Thoracic aorta (tissue), 2 donors: ENCODE results near the gene SLFN11. TPM values are rescaled to one million over a fixed set of nuclear protein-coding genes. Genes with fewer than 3 reads are reported as not detected.
"Not testable (repeated sequence)": the region's sequence is repeated elsewhere in the genome, so short reads cannot be mapped to it uniquely, and the experiment has no call there.

ENCODE experiments used
- ATAC-seq: fragments of 150-250 bp; one replicate; pipeline ENCODE4 v1.8.0; 2017; ENCODE audit warnings: low read depth; ENCODE audit not compliant: insufficient number of reproducible peaks, low FRiP score
- DNase-seq: peaks from one replicate; pipeline ENCODE4 v3.0.0-alpha.2; 2020; ENCODE audit warnings: low spot score
- H3K27ac ChIP-seq, 2 donors: fragments of 200-600 bp; sonication (generic); 1 replicate in 1 of 2; 2 replicates in 1 of 2; pipeline ENCODE4 v1.5.1; 2016; ENCODE audit warnings: mild to moderate bottlenecking in 2 of 2, moderate library complexity in 2 of 2
- H3K27me3 ChIP-seq: fragments of 200-600 bp; sonication (generic); replicated peaks from 2 replicates; pipeline ENCODE4 v1.6.0; 2016; ENCODE audit warnings: mild to moderate bottlenecking; ENCODE audit not compliant: insufficient read depth
- H3K36me3 ChIP-seq: fragments of 200-600 bp; sonication (generic); one replicate; pipeline ENCODE4 v1.5.1; 2016
- H3K4me1 ChIP-seq, 2 donors: fragments of 200-600 bp; sonication (generic); 1 replicate in 1 of 2; 2 replicates in 1 of 2; pipeline versions ENCODE4 v1.5.1 to v1.6.0; 2016; ENCODE audit warnings: low read depth in 2 of 2, mild to moderate bottlenecking in 1 of 2; ENCODE audit not compliant: control insufficient read depth in 1 of 2
- H3K4me3 ChIP-seq: fragments of 200-600 bp; sonication (generic); 2 replicates; pipeline ENCODE4 v1.5.1; 2016; ENCODE audit warnings: mild to moderate bottlenecking
- H3K9me3 ChIP-seq: fragments of 200-600 bp; sonication (generic); 2 replicates; pipeline ENCODE4 v1.5.1; 2016
- CTCF ChIP-seq: fragments of 200-600 bp; sonication (generic); IDR thresholded peaks from one replicate; pipeline ENCODE4 v1.5.1; 2019; ENCODE audit warnings: antibody characterized with exemption
- total RNA-seq, 2 donors: library from RNA; depleted of rRNA; stranded (reverse); fragments of >200 nt; gene quantifications; one replicate each; pipeline versions ENCODE4 v1.1.0 to v1.2.3, GENCODE V29; 2016

The SLFN11 gene
- total RNA-seq, 2 donors from 2014 or later, result 53.5 to 87.1 TPM

DNA sequence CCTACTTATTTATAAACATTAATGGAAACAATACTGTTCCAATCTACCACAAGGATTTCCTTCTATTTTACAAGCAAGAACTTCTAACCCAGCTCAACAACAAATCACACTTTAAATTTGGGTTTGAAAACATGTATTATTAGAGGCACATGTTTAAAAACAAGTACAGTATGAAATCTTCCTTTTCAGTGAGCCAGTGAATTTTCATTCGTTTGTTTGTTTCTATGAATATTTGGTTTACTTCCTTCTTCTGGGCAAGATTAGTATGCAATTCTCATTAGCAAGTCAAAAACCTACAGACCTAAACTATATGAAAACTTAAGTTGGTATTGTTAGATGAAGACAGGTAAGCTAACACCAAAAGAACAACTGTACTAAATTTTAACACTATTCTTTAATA lies 33.1 kb upstream of the SLFN11 start:
- no peaks in the 10 kb centered on the region for H3K9me3 ChIP-seq
- no peak overlapping the region for H3K27ac ChIP-seq
- no peaks in the 10 kb centered on the region for H3K27me3 ChIP-seq
- no peaks in the 10 kb centered on the region for H3K4me1 ChIP-seq
- DNase-seq (no peak), ATAC-seq (no peak)
- H3K4me3 ChIP-seq, result no peak overlapping the region
- TF ChIP-seq CTCF, result no peak
- H3K36me3 ChIP-seq, result peaks cover 23% of the 10 kb centered on the region

- Histone ChIP-seq H3K4me3 (no peak overlapping the region), H3K27ac (no peak overlapping the region), H3K36me3 (peaks cover 7% of the 10 kb centered on the region), H3K4me1 (no peaks in the 10 kb centered on the region), H3K9me3 (no peaks in the 10 kb centered on the region), H3K27me3 (no peaks in the 10 kb centered on the region)
- TF ChIP-seq CTCF, result no peak
- no peak for ATAC-seq
- no peak for DNase-seq
Measured at GRCh38 chr17:35404360-35404759, 30.9 kb upstream of the SLFN11 start.

DNA sequence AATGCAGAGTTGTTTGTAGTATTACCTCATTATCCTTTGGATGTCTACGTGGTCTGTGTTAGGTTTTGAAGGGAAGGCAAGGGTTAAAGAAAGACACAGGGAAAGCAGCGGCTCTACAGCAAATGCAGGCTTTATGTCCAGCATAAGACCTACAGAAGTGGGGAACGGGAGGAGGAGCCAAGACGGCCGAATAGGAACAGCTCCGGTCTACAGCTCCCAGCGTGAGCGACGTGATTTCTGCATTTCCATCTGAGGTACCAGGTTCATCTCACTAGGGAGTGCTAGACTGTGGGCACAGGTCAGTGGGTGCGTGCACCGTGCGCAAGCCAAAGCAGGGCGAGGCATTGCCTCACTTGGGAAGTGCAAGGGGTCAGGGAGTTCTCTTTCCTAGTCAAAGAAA lies 20.4 kb upstream of the SLFN11 start:
- H3K4me3 ChIP-seq, H3K27ac ChIP-seq, H3K9me3 ChIP-seq, H3K27me3 ChIP-seq, H3K4me1 ChIP-seq, DNase-seq, H3K36me3 ChIP-seq, ATAC-seq: not testable (repeated sequence)

DNA sequence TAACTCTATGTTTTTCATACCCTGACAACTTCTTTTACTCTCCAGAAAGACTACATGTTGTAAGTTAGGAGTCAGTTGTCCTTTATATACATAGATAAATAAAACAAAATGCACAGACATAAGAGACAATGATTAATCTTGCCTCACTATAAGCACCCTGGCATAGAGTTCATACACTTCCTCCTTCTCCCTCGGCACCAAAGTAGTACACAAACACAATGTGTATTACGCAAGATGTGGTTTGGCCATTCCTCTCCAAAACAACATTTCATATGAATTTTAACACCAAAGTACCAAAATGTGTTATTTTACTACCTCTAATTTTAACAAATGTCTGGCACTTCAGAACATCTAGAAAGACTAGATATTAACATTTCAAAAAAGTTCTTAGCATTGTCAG lies 17.2 kb upstream of the SLFN11 start:
- no peak for TF ChIP-seq CTCF
- Histone ChIP-seq H3K27me3 (no peaks in the 10 kb centered on the region), H3K36me3 (no peaks in the 10 kb centered on the region), H3K27ac (no peak overlapping the region), H3K4me3 (no peak overlapping the region), H3K9me3 (peaks cover 4% of the 10 kb centered on the region), H3K4me1 (no peaks in the 10 kb centered on the region)
- ATAC-seq (no peak), DNase-seq (no peak)

GRCh38 chr17:35390156-35390555 lies 16.7 kb upstream of the SLFN11 start:
- H3K9me3 ChIP-seq, result peaks cover 4% of the 10 kb centered on the region
- H3K4me1 ChIP-seq, result no peaks in the 10 kb centered on the region
- ATAC-seq (no peak), DNase-seq (no peak)
- H3K4me3 ChIP-seq, result no peak overlapping the region
- H3K27me3 ChIP-seq, result no peaks in the 10 kb centered on the region
- no peak overlapping the region for H3K27ac ChIP-seq
- H3K36me3 ChIP-seq, result no peaks in the 10 kb centered on the region
- no peak for TF ChIP-seq CTCF

DNA sequence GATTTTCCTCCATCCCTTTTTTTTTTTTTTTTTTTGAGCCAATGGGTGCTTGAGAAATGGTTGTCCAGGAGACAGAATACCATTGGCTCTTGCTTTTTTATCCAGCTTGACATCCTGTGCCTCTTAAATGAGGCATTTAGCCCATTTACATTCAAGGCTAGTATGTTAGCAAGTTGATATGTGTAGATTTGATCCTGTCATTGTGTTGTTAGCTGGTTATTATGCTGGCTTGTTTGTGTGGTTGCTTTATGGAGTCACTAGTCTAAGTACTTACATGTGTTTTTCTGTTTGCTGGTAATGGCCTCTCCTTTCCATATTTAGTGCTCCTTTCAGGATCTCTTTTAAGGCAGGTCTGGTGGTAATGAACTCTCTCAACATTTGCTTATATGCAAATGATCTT lies 14.1 kb upstream of the SLFN11 start:
- H3K4me1 ChIP-seq, result no peaks in the 10 kb centered on the region
- no peak for ATAC-seq
- no peak overlapping the region for H3K27ac ChIP-seq
- H3K36me3 ChIP-seq, result no peaks in the 10 kb centered on the region
- TF ChIP-seq CTCF, result no peak
- H3K9me3 ChIP-seq, result no peaks in the 10 kb centered on the region
- no peak for DNase-seq
- no peak overlapping the region for H3K4me3 ChIP-seq
- H3K27me3 ChIP-seq, result no peaks in the 10 kb centered on the region
